Fibroblast of peridontal ligament (primary cell): ENCODE measurements around the gene XAF1.
"Not testable (repeated sequence)": the region's sequence is repeated elsewhere in the genome, so short reads cannot be mapped to it uniquely, and the experiment has no call there.

ENCODE experiments used
- DNase-seq: peaks from one replicate; pipeline ENCODE4 v3.0.0-alpha.2; 2010; ENCODE audit errors: extremely low read depth

XAF1 gene

GRCh38 chr17:6800422-6801027 lies 44.7 kb downstream of the XAF1 start:
- peak; percentile 34 for DNase-seq

- DNase-seq: no peak
Measured at GRCh38 chr17:6811510-6811909, 55.7 kb downstream of the XAF1 start.

GRCh38 chr17:6812295-6812694 lies 56.4 kb downstream of the XAF1 start:
- no peak for DNase-seq

- DNase-seq: no peak
Measured at GRCh38 chr17:6815775-6816174, 59.9 kb downstream of the XAF1 start.

GRCh38 chr17:6816368-6816767 lies 60.5 kb downstream of the XAF1 start:
- DNase-seq: not testable (repeated sequence)

GRCh38 chr17:6818938-6819337 lies 63.1 kb downstream of the XAF1 start:
- DNase-seq: no peak

- peak; percentile 36 for DNase-seq
Measured at GRCh38 chr17:6823011-6823442, 67.2 kb downstream of the XAF1 start.
